GM21367 (cell line): Measurements from ENCODE around the gene CDH23.

Experiments
- ATAC-seq: cut with Tn5 transposase; IDR thresholded peaks from one replicate; pipeline ENCODE4 v1.9.1; 2021; ENCODE audit not compliant: unreplicated experiment

The CDH23 gene

GRCh38 chr10:71554671-71555070, 158.0 kb downstream of the CDH23 start:
- ATAC-seq, result no peak

- ATAC-seq, result no peak
Measured at GRCh38 chr10:71555087-71555723, 158.5 kb downstream of the CDH23 start.

DNA sequence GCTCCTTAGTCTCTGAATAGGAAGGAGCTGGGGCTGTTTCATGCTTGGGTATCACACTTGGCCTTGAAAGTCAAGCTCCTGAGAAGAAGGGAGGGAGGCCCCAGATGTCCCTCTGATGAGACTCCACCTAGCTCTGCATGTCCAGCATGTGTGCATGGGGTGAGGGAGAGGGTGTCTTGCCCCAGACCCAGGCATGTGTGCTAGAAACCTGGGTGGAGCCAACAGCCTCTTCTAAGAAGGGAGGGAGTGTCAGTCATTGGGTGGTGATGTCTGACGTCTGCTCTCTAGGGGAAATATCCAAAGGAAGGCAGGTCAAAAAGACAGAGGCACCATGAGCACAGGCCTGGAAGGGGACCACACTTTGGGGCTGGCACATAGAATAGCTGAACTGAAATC, 159.0 kb downstream of the CDH23 start:
- ATAC-seq, result no peak

- ATAC-seq, result no peak
Measured at GRCh38 chr10:71558991-71559390, 162.3 kb downstream of the CDH23 start.

DNA sequence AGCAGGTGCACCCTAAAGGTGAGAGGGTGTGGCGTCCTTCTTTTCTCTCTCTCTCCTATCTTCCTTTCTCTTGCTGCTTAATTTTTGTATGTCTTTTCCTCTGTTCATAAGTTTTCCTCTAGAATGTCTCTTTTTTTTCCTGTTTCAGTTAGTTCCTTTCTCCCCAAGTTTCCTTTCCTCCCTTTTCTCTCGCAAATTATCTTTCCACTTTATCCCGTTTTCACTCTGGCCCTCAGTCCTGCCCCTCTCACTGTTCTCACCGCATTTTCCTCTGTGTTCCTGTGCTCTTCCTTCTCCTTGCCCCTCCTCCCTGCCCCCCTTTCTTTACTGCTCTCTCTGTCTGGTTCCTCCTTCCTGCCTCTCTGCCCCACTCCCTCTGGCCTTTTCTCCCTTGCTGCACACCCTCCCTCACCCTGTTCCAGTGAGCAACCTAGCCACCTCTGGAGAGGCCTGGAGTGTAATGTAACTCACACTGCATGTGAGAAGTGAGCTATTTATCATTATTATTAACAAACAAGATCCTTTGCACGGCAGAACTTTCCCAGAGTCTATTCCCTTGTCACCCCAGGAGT, 164.4 kb downstream of the CDH23 start:
- ATAC-seq, result no peak

DNA sequence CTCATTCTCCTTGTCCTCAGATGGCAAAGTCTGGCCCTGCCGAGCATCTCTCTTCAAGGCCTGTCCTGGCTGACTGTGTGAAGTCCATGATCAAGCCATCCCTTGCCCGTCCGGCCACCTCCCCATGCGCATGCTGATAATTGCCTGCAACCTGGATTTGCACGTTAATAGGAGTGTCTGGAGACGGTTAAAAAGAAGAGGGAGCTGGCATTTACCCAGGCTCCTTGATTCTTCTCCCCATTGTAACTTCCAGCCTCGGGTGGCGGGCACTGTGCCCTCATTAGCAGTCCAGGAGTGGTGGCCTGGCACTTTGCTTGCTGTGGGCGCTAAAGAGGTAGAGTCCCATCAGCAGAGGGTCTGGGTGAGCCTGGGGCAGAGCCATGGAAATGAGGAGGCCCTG, 165.5 kb downstream of the CDH23 start:
- no peak for ATAC-seq

DNA sequence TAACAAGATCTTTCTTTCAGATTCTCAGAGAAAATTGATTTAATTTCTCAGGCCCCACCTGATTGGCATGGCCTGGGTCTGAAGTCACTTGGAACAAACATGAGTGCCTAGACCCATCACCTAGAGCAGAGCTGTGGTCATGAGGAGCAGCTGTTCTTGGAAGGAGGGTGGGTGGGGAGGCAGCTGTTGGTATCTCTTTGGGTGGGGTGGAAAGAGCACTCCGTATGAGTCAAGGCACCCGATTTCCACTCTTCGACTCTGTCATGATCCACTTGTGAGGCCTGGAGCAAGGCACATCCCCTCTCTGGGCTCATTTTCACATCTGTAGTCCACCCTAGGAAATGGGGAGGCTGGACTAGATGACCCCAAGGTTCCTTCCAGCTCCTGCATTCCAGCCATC, 166.2 kb downstream of the CDH23 start:
- ATAC-seq, result no peak

GRCh38 chr10:71564194-71564820, 167.6 kb downstream of the CDH23 start:
- ATAC-seq, result no peak

- no peak for ATAC-seq
Measured at GRCh38 chr10:71565284-71566000, 168.7 kb downstream of the CDH23 start.

- ATAC-seq, result no peak
Measured at GRCh38 chr10:71567006-71567405, 170.3 kb downstream of the CDH23 start.

- ATAC-seq, result no peak
Measured at GRCh38 chr10:71568896-71569492, 172.3 kb downstream of the CDH23 start.

DNA sequence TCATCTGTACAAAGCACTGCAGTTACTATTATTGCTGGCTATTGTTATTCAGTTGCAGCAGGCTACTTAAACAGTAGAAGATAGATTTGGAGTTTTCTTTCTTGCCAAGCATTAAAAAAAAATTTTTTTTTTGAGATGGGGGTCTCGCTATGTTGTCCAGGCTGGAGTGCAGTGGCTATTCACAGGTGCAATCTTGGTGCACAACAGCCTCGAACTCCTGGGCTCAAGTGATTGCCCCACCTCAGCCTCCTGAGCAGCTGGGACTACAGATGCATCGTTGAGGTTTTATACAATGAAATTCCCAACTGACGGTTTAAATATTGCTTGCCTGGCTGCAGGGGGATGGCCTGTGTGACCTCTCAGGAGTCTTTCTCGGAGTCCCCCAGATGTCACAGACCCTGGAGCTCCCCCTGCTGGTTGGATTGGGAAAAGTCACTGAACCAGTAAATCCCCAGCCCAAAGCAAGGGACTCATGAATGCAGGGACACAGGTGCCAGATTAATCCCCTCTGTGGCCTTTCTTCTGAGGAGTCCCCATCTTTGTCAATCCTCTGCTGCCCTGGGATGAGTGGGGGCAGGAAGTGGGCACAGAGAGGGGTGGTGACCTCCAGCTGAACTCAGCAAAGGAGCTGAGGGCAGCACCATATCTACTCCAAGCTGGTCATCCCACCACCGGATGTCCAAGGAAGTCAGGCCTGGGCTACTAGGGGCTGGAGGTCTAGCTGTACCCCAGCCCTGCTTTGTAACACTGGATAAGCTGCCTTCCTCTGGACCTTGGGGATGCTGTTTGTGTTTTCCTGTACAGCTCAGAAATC, 173.3 kb downstream of the CDH23 start:
- no peak for ATAC-seq

DNA sequence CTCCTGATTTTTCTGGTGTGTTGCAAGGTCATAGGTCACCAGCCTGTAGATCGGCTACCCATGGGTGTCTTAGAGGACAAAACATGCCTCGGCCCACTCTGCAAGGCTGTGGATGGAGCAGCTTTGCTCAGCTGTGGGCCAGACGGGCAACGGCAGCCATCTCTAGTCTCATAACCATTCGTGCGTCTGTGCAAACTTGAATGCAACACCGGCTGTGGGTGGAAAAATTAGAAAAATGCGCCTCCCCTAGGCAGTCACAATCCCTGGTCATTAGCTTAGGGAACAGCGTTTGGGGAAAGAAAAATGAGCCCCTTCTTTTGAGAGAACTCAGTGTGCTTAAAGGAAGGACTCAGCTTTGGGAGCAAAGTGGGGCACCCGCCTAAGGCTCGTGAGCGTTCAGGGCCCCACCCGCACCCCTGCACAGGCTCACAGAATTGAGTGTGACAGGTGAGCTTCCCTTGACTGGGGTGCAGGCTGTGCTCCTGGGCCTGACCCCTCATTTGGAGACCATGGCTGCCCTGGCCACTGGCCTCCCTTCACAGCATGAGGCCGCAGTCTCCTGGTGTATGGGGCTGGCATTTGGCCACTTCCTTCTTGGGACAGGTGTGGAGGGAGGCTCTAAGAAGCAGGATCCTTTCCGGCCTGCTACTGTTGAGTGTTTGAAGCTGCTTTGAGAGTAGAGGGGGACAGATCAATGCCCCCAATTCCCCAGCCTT, 174.9 kb downstream of the CDH23 start:
- no peak for ATAC-seq

DNA sequence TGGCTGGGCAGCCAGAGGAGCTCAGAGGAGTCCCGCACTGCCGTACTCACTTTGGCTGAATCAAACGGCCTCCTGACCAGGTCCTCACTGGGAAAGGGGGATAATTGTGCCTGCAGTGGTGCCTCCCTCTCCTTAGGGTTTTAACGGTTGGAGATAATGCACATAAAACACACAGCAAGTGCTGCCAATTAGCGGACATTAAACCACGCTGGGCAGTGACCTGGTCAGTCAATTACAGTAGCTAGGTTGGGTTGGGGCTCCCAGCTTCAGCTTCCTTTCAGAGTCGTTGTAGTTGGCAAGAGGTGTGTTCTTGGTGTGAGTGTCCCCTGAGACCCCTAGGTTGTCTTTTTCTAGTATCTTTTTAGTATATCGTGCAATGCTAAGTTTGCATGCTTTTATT, 176.2 kb downstream of the CDH23 start:
- no peak for ATAC-seq

- ATAC-seq, result no peak
Measured at GRCh38 chr10:71573562-71574518, 177.1 kb downstream of the CDH23 start.

DNA sequence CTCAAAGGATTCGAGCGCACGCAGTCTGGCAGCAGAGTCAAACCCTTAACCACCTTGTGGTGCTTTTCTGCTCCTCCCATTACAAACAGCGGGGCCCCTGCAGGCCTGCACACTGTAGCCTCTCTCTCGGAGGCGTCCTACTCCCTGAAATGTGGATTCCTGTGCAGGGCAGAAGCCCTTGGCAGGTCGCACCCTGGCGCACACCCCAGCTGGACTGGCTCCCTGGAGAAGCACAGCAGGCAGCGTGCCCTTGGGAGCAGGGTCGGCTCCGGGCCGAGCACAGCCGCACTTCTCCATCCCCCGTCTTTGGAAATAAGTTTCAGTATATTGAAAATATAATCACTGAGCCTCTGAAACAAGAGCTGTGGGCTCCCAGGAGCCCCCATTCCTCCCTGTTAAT, 178.7 kb downstream of the CDH23 start:
- ATAC-seq, result no peak

DNA sequence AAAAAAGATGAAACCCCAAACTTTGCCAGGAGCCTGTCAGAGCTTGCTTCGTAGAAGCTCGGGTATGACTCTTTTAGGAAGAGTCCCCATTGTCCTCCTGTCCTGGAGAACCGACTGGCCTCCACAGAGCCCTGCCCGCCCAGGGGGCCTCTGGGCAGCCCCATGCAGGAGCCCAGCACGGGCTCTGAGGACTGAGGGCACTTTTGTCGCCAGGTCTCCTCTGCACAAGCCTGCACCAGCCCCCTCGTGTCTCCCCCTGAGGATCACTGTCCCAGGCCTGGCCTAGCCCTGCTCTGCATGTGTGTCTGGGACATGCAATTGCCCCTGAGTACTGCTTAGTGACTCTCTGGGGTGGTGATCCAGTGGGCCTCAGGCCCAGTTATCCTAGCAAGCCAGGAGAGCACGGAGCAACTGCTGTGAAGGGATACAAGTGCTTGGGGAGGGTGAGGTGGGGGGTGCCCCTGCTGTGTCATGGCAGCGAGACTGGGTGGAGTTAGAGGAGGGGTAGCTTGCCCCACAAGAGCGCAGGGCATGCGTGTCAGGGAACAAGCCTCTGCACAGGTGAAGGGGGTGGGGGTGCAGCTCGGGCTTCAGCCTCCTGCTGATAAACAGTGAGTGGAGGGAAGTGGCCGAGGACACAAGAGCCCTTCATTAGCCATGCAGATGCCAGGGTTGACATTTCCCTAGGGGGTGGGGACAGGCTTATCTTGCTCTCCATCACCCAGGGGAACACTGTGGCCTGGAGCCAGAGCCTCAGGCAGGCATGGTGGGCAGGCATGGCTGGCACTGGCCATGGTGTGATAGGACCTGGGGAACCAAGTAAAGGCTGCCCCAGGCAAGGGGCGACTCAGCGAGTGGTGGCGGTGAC, 179.4 kb downstream of the CDH23 start:
- no peak for ATAC-seq

DNA sequence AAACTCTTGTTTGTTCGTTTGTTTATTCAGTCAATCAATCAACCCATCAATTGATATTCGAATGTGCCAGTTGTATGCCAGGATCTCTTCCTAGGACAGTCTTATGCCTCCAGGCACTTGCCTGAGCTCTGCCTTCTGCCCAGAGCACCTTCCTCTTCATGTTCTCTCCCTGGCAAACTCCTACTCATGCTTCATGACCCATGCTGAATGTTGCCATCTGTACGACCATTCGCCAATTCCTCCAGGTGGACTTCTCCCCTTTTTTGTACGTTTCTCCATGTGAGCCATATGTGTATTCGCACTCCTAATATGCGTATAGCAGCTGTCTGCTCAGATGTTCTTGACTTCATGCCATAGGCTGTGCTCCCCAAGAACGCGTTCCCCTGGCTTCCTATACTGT, 180.1 kb downstream of the CDH23 start:
- no peak for ATAC-seq
